Astrocyte (in vitro differentiated cells and primary cell): ENCODE data around the gene PCDHGB6.

Source experiments
- EZH2 ChIP-seq: IDR thresholded peaks from 2 replicates; pipeline ENCODE4 v1.6.1; 2012; ENCODE audit warnings: mild to moderate bottlenecking, low read length, inconsistent platforms; ENCODE audit not compliant: insufficient read depth
- TF ChIP-seq, protein P1 (sequence below): IDR thresholded peaks from 2 replicates; pipeline ENCODE4 v1.5.1; 2011; ENCODE audit warnings: low read depth, mild to moderate bottlenecking, inconsistent platforms, low read length, moderate library complexity; ENCODE audit not compliant: insufficient read depth

DNA sequence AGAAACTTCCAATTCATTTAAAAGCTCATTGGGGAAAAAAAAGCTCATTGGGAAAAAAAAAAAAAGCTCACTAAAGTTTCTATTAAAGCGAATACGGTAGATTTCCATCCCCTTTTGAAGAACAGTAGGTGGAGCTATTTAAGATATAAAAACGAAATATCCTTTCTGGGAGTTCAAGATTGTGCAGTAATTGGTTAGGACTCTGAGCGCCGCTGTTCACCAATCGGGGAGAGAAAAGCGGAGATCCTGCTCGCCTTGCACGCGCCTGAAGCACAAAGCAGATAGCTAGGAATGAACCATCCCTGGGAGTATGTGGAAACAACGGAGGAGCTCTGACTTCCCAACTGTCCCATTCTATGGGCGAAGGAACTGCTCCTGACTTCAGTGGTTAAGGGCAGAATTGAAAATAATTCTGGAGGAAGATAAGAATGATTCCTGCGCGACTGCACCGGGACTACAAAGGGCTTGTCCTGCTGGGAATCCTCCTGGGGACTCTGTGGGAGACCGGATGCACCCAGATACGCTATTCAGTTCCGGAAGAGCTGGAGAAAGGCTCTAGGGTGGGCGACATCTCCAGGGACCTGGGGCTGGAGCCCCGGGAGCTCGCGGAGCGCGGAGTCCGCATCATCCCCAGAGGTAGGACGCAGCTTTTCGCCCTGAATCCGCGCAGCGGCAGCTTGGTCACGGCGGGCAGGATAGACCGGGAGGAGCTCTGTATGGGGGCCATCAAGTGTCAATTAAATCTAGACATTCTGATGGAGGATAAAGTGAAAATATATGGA lies 22.7 kb downstream of the PCDHGB6 start, which contains the start of gene PCDHGA12:
- TF ChIP-seq, protein P1, sequence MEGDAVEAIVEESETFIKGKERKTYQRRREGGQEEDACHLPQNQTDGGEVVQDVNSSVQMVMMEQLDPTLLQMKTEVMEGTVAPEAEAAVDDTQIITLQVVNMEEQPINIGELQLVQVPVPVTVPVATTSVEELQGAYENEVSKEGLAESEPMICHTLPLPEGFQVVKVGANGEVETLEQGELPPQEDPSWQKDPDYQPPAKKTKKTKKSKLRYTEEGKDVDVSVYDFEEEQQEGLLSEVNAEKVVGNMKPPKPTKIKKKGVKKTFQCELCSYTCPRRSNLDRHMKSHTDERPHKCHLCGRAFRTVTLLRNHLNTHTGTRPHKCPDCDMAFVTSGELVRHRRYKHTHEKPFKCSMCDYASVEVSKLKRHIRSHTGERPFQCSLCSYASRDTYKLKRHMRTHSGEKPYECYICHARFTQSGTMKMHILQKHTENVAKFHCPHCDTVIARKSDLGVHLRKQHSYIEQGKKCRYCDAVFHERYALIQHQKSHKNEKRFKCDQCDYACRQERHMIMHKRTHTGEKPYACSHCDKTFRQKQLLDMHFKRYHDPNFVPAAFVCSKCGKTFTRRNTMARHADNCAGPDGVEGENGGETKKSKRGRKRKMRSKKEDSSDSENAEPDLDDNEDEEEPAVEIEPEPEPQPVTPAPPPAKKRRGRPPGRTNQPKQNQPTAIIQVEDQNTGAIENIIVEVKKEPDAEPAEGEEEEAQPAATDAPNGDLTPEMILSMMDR = peak; percentile 58
- TF ChIP-seq EZH2 = no peak
